ENCODE results near the gene MCM3AP.

DNA sequence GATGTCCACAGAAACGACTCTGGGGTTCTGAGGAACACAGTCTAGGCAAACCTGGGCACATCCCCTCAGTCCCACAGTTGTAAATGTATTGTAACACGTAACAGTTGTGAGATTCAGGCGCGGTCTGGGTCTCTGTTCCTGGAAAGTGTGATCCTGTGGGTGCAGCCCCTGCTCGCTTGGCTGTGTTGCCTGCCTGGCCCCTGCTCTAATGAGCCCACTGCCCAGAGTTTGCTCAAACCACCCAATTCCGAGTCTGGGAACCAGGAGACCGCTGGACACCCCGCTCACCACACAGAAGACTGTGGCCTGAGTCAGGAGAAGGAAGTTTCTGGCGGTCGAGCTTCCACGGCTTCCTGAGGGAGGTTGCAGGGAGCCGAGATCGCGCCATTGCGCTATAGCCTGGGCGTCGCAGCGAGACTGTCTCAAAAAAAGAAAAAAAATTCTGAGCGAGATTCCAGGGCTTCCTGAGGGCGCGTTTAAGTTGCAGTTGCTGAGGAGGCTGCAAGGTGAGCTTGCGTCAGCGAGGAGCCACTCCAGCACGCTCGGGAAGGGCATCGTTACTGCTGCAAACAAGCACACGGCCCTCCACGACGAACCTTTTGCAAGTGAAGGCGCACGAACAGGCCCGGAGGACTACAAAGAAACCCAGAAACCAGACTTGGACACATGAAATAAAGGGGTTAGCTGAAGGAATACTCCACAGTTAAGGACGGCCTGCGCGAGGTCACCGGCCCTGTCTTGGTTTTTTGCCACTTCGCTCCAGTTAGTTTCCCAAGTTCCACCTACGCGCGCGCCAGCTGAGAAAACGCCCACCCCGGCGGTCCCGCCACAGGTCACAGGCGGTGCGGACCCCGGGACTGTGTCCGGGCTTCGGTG lies 37.2 kb upstream of the MCM3AP start:
- TF ChIP-seq GATA2 (IDR thresholded peaks at IDR 0.05; ENCODE audit: low read depth, low read length) (no peak), GATA3 (IDR thresholded peaks at IDR 0.05; ENCODE audit: low read depth, low read length) (no peak)

Data from SH-SY5Y (cell line).